H9 (cell line): ENCODE measurements around the gene ZSCAN18. TPM values are rescaled to one million over a fixed set of nuclear protein-coding genes. Genes with fewer than 3 reads are reported as not detected.

ENCODE experiments used
- DNase-seq: peaks from one replicate; pipeline ENCODE4 v3.0.0-alpha.2; 2017
- H2AFZ ChIP-seq: one replicate; pipeline ENCODE4 v1.6.1; 2013; ENCODE audit warnings: mild to moderate bottlenecking, low read length, control low read depth, moderate library complexity
- H2AK5ac ChIP-seq: 2 replicates; pipeline ENCODE4 v1.6.1; 2013; ENCODE audit warnings: low read length, control low read depth, mixed read lengths; ENCODE audit not compliant: insufficient read length
- H2BK120ac ChIP-seq: one replicate; pipeline ENCODE4 v1.6.1; 2013; ENCODE audit warnings: low read depth, mild to moderate bottlenecking, low read length, control low read depth, inconsistent platforms; ENCODE audit not compliant: poor library complexity, severe bottlenecking
- H2BK12ac ChIP-seq: 2 replicates; pipeline ENCODE4 v1.6.1; 2013; ENCODE audit warnings: low read length, control low read depth, mixed read lengths, low read depth; ENCODE audit not compliant: insufficient read length
- H2BK15ac ChIP-seq: 2 replicates; pipeline ENCODE4 v1.6.1; 2013; ENCODE audit warnings: low read depth, low read length, control low read depth
- H2BK20ac ChIP-seq: one replicate; pipeline ENCODE4 v1.6.1; 2013; ENCODE audit warnings: low read depth, mild to moderate bottlenecking, low read length, control low read depth, inconsistent platforms; ENCODE audit not compliant: poor library complexity, severe bottlenecking
- H2BK5ac ChIP-seq: 2 replicates; pipeline ENCODE4 v1.6.1; 2013; ENCODE audit warnings: low read length, control low read depth, mixed read lengths; ENCODE audit not compliant: insufficient read length
- H3K14ac ChIP-seq: 2 replicates; pipeline ENCODE4 v1.6.1; 2013; ENCODE audit warnings: low read length, control low read depth; ENCODE audit not compliant: insufficient read depth
- H3K18ac ChIP-seq: 2 replicates; pipeline ENCODE4 v1.6.1; 2013; ENCODE audit warnings: low read depth, mild to moderate bottlenecking, mixed read lengths, low read length, control low read depth; ENCODE audit not compliant: insufficient read length
- H3K23ac ChIP-seq: 2 replicates; pipeline ENCODE4 v1.6.1; 2013; ENCODE audit warnings: low read length, control low read depth, mixed read lengths, low read depth; ENCODE audit not compliant: insufficient read length
- H3K23me2 ChIP-seq: 2 replicates; pipeline ENCODE4 v1.6.1; 2013; ENCODE audit warnings: low read depth, mild to moderate bottlenecking, mixed read lengths, low read length, control low read depth; ENCODE audit not compliant: insufficient read length, poor library complexity, severe bottlenecking
- H3K27ac ChIP-seq: 2 replicates; pipeline ENCODE4 v1.5.1; 2013; ENCODE audit warnings: low read length, control low read depth, mixed read lengths, low read depth; ENCODE audit not compliant: insufficient read length
- H3K27me3 ChIP-seq: 2 replicates; pipeline ENCODE4 v1.6.1; 2013; ENCODE audit warnings: low read length, control low read depth, inconsistent platforms; ENCODE audit not compliant: insufficient read depth
- H3K4ac ChIP-seq: 2 replicates; pipeline ENCODE4 v1.6.1; 2013; ENCODE audit warnings: low read depth, mild to moderate bottlenecking, control low read depth, inconsistent platforms, low read length, moderate library complexity
- H3K4me1 ChIP-seq: 2 replicates; pipeline ENCODE4 v1.6.1; 2013; ENCODE audit warnings: low read length, control low read depth, inconsistent platforms; ENCODE audit not compliant: insufficient read depth
- H3K4me2 ChIP-seq: 2 replicates; pipeline ENCODE4 v1.6.1; 2013; ENCODE audit warnings: low read length, control low read depth, mixed read lengths; ENCODE audit not compliant: insufficient read length, insufficient read depth
- H3K56ac ChIP-seq: 2 replicates; pipeline ENCODE4 v1.6.1; 2013; ENCODE audit warnings: low read depth, mild to moderate bottlenecking, mixed read lengths, low read length, control low read depth; ENCODE audit not compliant: insufficient read length
- H3K79me1 ChIP-seq: 2 replicates; pipeline ENCODE4 v1.6.1; 2013; ENCODE audit warnings: low read depth, mild to moderate bottlenecking, moderate library complexity, low read length, control low read depth, inconsistent platforms; ENCODE audit not compliant: insufficient read depth, poor library complexity, severe bottlenecking
- H3K79me2 ChIP-seq: 2 replicates; pipeline ENCODE4 v1.6.1; 2013; ENCODE audit warnings: low read length, control low read depth, inconsistent platforms; ENCODE audit not compliant: insufficient read depth
- H3K9ac ChIP-seq: 2 replicates; pipeline ENCODE4 v1.6.1; 2013; ENCODE audit warnings: low read length, control low read depth, mixed read lengths; ENCODE audit not compliant: insufficient read length; ENCODE audit errors: extremely low read depth
- H3K9me3 ChIP-seq: one replicate; pipeline ENCODE4 v1.6.1; 2013; ENCODE audit warnings: low read depth, low read length, inconsistent platforms; ENCODE audit not compliant: control insufficient read depth
- H3T11ph ChIP-seq: one replicate; pipeline ENCODE4 v1.6.1; 2013; ENCODE audit warnings: mild to moderate bottlenecking, low read length, control low read depth, inconsistent platforms
- H4K20me1 ChIP-seq: one replicate; pipeline ENCODE4 v1.6.1; 2013; ENCODE audit not compliant: control insufficient read depth, insufficient read length, insufficient read depth
- H4K5ac ChIP-seq: 2 replicates; pipeline ENCODE4 v1.6.1; 2013; ENCODE audit warnings: low read depth, mild to moderate bottlenecking, mixed read lengths, low read length, control low read depth; ENCODE audit not compliant: insufficient read length
- H4K8ac ChIP-seq: replicated peaks from 2 replicates; pipeline ENCODE4 v1.6.1; 2013; ENCODE audit warnings: low read length, control low read depth, mixed read lengths, low read depth; ENCODE audit not compliant: insufficient read length
- H4K91ac ChIP-seq: 2 replicates; pipeline ENCODE4 v1.6.1; 2013; ENCODE audit warnings: low read depth, mild to moderate bottlenecking, moderate library complexity, mixed read lengths, low read length, control low read depth; ENCODE audit not compliant: insufficient read length
- H3K27ac Mint-ChIP-seq, 3 experiments: 2 replicates in 2 of 3; 3 replicates in 1 of 3; pipeline ENCODE4 v1.8.0; 2020 to 2021; ENCODE audit warnings: mixed read lengths in 3 of 3, mild to moderate bottlenecking in 1 of 3, moderate library complexity in 1 of 3
- H3K27me3 Mint-ChIP-seq: 2 replicates; pipeline ENCODE4 v1.8.0; 2021; ENCODE audit warnings: low read depth, mild to moderate bottlenecking, moderate library complexity, mixed read lengths
- H3K36me3 Mint-ChIP-seq, 3 experiments: 2 replicates in 2 of 3; 3 replicates in 1 of 3; pipeline ENCODE4 v1.8.0; 2020 to 2021; ENCODE audit warnings: low read depth in 3 of 3, mixed read lengths in 3 of 3; ENCODE audit not compliant: insufficient read depth in 1 of 3
- H3K4me1 Mint-ChIP-seq, 2 experiments: 2 replicates each; pipeline ENCODE4 v1.8.0; 2020; ENCODE audit warnings: mixed read lengths in 2 of 2
- H3K4me3 Mint-ChIP-seq, 2 experiments: 2 replicates in 1 of 2; 3 replicates in 1 of 2; pipeline ENCODE4 v1.8.0; 2020 to 2021; ENCODE audit warnings: mild to moderate bottlenecking in 2 of 2, mixed read lengths in 2 of 2, moderate library complexity in 1 of 2
- H3K9me3 Mint-ChIP-seq, 2 experiments: 2 replicates in 1 of 2; 3 replicates in 1 of 2; pipeline ENCODE4 v1.8.0; 2020; ENCODE audit warnings: mild to moderate bottlenecking in 2 of 2, mixed read lengths in 2 of 2, moderate library complexity in 1 of 2
- CTCF ChIP-seq: fragments of 200-600 bp; sonication (generic); conservative IDR thresholded peaks from 3 replicates; pipeline ENCODE4 v1.8.0; 2021; ENCODE audit warnings: antibody characterized with exemption, mild to moderate bottlenecking
- WGBS: extraction: QIAGEN DNeasy Blood & Tissue Kit; methylation state at CpG from one replicate; pipeline ENCODE4 v1.1.7; 2013; ENCODE audit warnings: missing lambda C conversion rate, low lambda C conversion rate, mixed read lengths; ENCODE audit not compliant: insufficient read length; ENCODE audit errors: extremely low coverage; 5-methylcytosine and 5-hydroxymethylcytosine counted together
- total RNA-seq: library from RNA; stranded (reverse); gene quantifications from 2 replicates; pipeline ENCODE4 v1.2.1, GENCODE V29; 2021

Gene ZSCAN18
- total RNA-seq, 1 experiment from 2014 or later: 40.1 TPM

DNA sequence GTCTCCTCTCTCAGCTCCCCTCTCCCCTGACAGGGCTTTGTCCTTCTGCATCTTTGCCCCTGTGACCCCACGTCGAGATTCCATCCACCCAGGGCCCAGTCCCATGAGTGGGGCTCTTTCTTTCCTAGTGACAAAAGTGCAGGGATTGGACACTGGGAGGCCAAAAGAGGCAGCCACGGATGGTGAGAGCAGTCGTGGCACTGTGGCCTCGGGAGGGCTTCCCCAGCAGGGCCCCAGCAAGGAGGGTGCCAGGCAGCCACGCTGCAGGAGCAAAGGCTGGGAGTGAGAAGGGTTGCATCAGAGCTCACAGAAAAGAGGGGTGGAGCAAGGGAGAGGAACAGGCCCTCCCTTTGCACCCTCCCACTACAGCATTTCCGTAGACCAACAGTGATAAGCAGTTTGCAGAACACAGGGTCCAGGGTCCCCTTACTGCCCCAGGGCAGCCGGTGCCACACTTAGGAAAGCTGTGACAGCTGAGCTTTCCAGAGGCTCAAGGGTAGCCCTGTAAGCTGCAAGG is 59.3 kb downstream of the ZSCAN18 start:
- Histone ChIP-seq H2BK15ac (no peak overlapping the region), H3T11ph (no peak overlapping the region), H3K23me2 (no peaks in the 10 kb centered on the region), H4K5ac (no peak overlapping the region), H3K27ac (no peak overlapping the region), H3K14ac (no peak overlapping the region), H3K18ac (peak overlapping the region; percentile 23), H3K23ac (no peak overlapping the region), H3K79me1 (no peaks in the 10 kb centered on the region), H2BK20ac (no peak overlapping the region), H2AK5ac (no peak overlapping the region), H3K4me1 (no peaks in the 10 kb centered on the region), H3K9ac (no peak overlapping the region), H3K9me3 (no peaks in the 10 kb centered on the region), H4K8ac (no peak overlapping the region), H2AFZ (no peak overlapping the region), H4K91ac (no peak overlapping the region), H2BK12ac (no peak overlapping the region), H3K4ac (no peak overlapping the region), H3K4me2 (no peak overlapping the region), H4K20me1 (no peaks in the 10 kb centered on the region), H3K56ac (no peak overlapping the region), H3K79me2 (no peaks in the 10 kb centered on the region), H2BK120ac (no peak overlapping the region), H2BK5ac (no peak overlapping the region), H3K27me3 (no peaks in the 10 kb centered on the region; the same call in 1 of the 2 replicates)
- H3K27ac Mint-ChIP-seq: peak overlapping the region in 1 of 3 experiments; percentile 78; a peak in 1 of 7 replicates
- peak overlapping the region in 1 of 2 experiments; percentile 59; a peak in 2 of 5 replicates for H3K4me3 Mint-ChIP-seq
- H3K9me3 Mint-ChIP-seq: peaks cover 56 to 72% of the 10 kb centered on the region in 2 experiments
- H3K4me1 Mint-ChIP-seq: peaks cover 8 to 19% of the 10 kb centered on the region in 2 experiments
- H3K36me3 Mint-ChIP-seq: peaks cover 8 to 22% (median 10%) of the 10 kb centered on the region in 3 experiments; a peak in 6 of 7 replicates
- peaks cover 29% of the 10 kb centered on the region for H3K27me3 Mint-ChIP-seq
- no CpG with 5 or more reads among the region's 8 CpGs for WGBS
- peak; percentile 55 for DNase-seq
- no peak for TF ChIP-seq CTCF
